ENCODE results near the gene NELL1.
"Not testable (repeated sequence)": the region's sequence is repeated elsewhere in the genome, so short reads cannot be mapped to it uniquely, and the experiment has no call there.

Gene NELL1

GRCh38 chr11:21119411-21119810 lies 450.0 kb downstream of the NELL1 start:
- DNase-seq (ENCODE audit: low read depth) = no peak
- no peak overlapping the region for H3K4me3 ChIP-seq (ENCODE audit: control insufficient read depth, low read depth, low read length)
- TF ChIP-seq CTCF (IDR thresholded peaks at IDR 0.05; ENCODE audit: control insufficient read depth, insufficient read depth, low read depth, low read length, missing control alignments) = no peak

DNA sequence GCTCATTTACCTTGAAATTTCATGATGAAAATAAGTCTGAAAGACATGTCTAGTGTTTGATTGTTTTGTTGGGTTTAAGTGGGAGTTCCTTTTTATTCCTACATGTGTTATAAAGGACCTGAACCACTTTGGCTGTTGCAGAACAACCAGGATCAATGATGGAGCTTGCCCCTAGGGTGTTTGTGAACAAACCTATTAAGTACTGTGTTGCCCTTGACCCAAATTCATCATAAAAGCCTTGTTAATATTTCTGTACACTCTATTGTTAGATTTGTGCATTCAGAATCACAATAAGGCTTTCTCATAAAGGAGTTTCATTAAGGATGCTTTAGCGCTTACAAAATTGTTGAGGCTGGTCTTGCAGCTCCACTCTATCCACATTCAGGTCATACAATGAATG lies 452.6 kb downstream of the NELL1 start:
- TF ChIP-seq CTCF (IDR thresholded peaks at IDR 0.05; ENCODE audit: control insufficient read depth, insufficient read depth, low read depth, low read length, missing control alignments) = no peak
- no peak overlapping the region for H3K4me3 ChIP-seq (ENCODE audit: control insufficient read depth, low read depth, low read length)
- DNase-seq (ENCODE audit: low read depth) = no peak

DNA sequence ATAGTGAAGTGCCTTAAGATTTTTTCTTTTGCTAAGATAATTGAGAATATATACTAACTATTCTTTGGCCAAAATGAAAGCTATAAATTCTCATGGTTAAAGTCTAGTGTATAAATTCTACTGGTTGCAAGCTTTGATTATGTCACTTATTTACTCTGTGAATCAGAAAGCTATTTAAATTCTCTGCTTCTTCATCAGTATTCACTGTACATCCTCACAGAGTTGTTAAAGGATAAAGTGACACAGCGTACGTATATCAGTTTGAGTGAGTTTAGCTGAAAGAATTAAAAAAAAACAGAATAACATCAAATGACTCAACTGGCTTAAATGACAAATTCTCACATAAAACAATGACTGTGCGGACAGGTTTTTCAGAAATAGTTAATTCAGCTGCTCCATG lies 453.1 kb downstream of the NELL1 start:
- H3K4me3 ChIP-seq (ENCODE audit: control insufficient read depth, low read depth, low read length) = no peak overlapping the region
- TF ChIP-seq CTCF (IDR thresholded peaks at IDR 0.05; ENCODE audit: control insufficient read depth, insufficient read depth, low read depth, low read length, missing control alignments) = no peak
- DNase-seq (ENCODE audit: low read depth) = no peak

- no peak for DNase-seq (ENCODE audit: low read depth)
- H3K4me3 ChIP-seq (ENCODE audit: control insufficient read depth, low read depth, low read length) = no peak overlapping the region
Observed at GRCh38 chr11:21132146-21132720, 462.8 kb downstream of the NELL1 start.

DNA sequence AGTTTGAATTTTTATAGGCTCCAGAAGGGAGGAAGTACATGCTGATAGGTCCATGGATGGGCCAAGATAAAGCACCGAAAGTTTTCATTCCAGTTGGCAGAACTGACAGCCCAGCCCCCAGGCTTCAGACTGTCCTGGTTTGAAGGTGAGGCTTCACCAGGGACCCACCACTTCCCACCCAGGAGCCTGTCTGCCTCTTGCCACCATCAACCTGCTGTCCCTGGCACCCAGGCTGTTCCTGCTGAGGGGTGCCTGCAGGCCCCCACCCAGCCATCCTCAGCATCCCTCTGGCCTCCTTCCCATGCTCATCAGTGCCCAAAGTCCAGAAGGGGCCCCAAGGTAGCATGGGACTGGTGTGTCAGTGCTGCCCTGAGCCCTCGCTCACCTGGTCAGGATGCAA lies 463.9 kb downstream of the NELL1 start:
- TF ChIP-seq CTCF (IDR thresholded peaks at IDR 0.05; ENCODE audit: control insufficient read depth, insufficient read depth, low read depth, low read length, missing control alignments) = no peak
- DNase-seq (ENCODE audit: low read depth) = no peak

More at GRCh38 chr11:21132146-21132720, 462.8 kb downstream of the NELL1 start:
- TF ChIP-seq CTCF (IDR thresholded peaks at IDR 0.05; ENCODE audit: control insufficient read depth, insufficient read depth, low read depth, low read length, missing control alignments) = no peak

GRCh38 chr11:21133722-21134121 lies 464.3 kb downstream of the NELL1 start:
- no peak for DNase-seq (ENCODE audit: low read depth)
- TF ChIP-seq CTCF (IDR thresholded peaks at IDR 0.05; ENCODE audit: control insufficient read depth, insufficient read depth, low read depth, low read length, missing control alignments) = no peak
- no peak overlapping the region for H3K4me3 ChIP-seq (ENCODE audit: control insufficient read depth, low read depth, low read length)

More for the DNA sequence above, 463.9 kb downstream of the NELL1 start:
- H3K4me3 ChIP-seq (ENCODE audit: control insufficient read depth, low read depth, low read length) = no peak overlapping the region

- no peak for TF ChIP-seq CTCF (IDR thresholded peaks at IDR 0.05; ENCODE audit: control insufficient read depth, insufficient read depth, low read depth, low read length, missing control alignments)
- no peak for DNase-seq (ENCODE audit: low read depth)
Observed at GRCh38 chr11:21137803-21138202, 468.4 kb downstream of the NELL1 start.

DNA sequence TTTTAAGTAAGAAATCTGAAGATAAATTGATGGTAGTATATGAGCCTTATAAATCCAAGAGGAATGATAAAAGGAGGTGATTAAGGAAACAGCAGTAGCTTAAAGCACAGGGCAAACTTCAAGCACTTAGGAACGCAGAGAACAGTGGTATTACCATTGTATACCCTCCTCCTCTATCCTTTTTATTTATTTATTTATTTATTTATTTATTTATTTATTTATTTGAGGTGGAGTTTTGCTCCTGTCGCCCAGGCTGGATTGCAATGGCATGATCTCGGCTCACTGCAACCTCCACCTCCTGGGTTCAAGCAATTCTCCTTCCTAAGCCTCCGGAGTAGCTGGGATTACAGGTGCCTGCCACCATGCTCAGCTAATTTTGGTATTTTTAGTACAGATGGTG lies 472.2 kb downstream of the NELL1 start:
- not testable (repeated sequence) for DNase-seq (ENCODE audit: low read depth); H3K4me3 ChIP-seq (ENCODE audit: control insufficient read depth, low read depth, low read length)

More at GRCh38 chr11:21137803-21138202, 468.4 kb downstream of the NELL1 start:
- no peak overlapping the region for H3K4me3 ChIP-seq (ENCODE audit: control insufficient read depth, low read depth, low read length)
